ENCODE measurements around the gene TMED10. TPM values are rescaled to one million over a fixed set of nuclear protein-coding genes. Genes with fewer than 3 reads are reported as not detected.

TMED10 gene
- total RNA-seq, 2 donors from 2014 or later: 150 to 243 TPM

- no peaks in the 10 kb centered on the region for H3K27me3 ChIP-seq
- no peak overlapping the region for H3K4me3 ChIP-seq
- WGBS, 2 donors: 62 to 72% methylated on average over 3 to 4 of the region's 4 CpGs
- no peak overlapping the region for H3K27ac ChIP-seq
- TF ChIP-seq CTCF (IDR thresholded peaks at IDR 0.05): no peak
- TF ChIP-seq POLR2A (IDR thresholded peaks at IDR 0.05): no peak
- H3K36me3 ChIP-seq (replicated peaks in 1 of 2; ENCODE audit: insufficient read depth in 1 of 2, low read depth in 2 of 2): no peaks in the 10 kb centered on the region
- no peaks in the 10 kb centered on the region for H3K4me1 ChIP-seq
- intact Hi-C loops (cut with DNase I): no loop called here
- ATAC-seq: no peak
- peak in 1 of 4 donors; percentile 10 for DNase-seq
- H3K9me3 ChIP-seq: no peaks in the 10 kb centered on the region
Measured at GRCh38 chr14:75213172-75213571, 36.8 kb upstream of the TMED10 start.

- no peaks in the 10 kb centered on the region for H3K9me3 ChIP-seq
- H3K27me3 ChIP-seq: no peaks in the 10 kb centered on the region
- DNase-seq (no peak), ATAC-seq (no peak)
- no peak for TF ChIP-seq CTCF (IDR thresholded peaks at IDR 0.05)
- TF ChIP-seq POLR2A (IDR thresholded peaks at IDR 0.05): no peak
- H3K27ac ChIP-seq: no peak overlapping the region
- peaks cover 7% of the 10 kb centered on the region for H3K4me1 ChIP-seq
- H3K36me3 ChIP-seq (replicated peaks in 1 of 2; ENCODE audit: insufficient read depth in 1 of 2, low read depth in 2 of 2): no peaks in the 10 kb centered on the region
- intact Hi-C loops (cut with DNase I): no loop called here
- WGBS, 2 donors: 85 to 89% methylated on average over 6 of the region's 6 CpGs
- no peak overlapping the region for H3K4me3 ChIP-seq
Measured at GRCh38 chr14:75208843-75209242, 32.4 kb upstream of the TMED10 start.

- Histone ChIP-seq H3K27me3 (no peaks in the 10 kb centered on the region), H3K9me3 (no peaks in the 10 kb centered on the region), H3K36me3 (replicated peaks in 1 of 2; ENCODE audit: insufficient read depth in 1 of 2, low read depth in 2 of 2) (no peaks in the 10 kb centered on the region), H3K4me1 (peaks cover 9% of the 10 kb centered on the region), H3K27ac (peak overlapping the region in 3 of 4 donors; percentile 8 to 10 (median 8)), H3K4me3 (no peak overlapping the region)
- DNase-seq (no peak), ATAC-seq (no peak)
- intact Hi-C loops (cut with DNase I): no loop called here
- WGBS, 2 donors: 61 to 67% methylated on average over 3 of the region's 3 CpGs
- TF ChIP-seq CTCF (IDR thresholded peaks at IDR 0.05) (no peak), POLR2A (IDR thresholded peaks at IDR 0.05) (no peak)
Measured at GRCh38 chr14:75206190-75206589, 29.8 kb upstream of the TMED10 start.

GRCh38 chr14:75205591-75205990, 29.2 kb upstream of the TMED10 start:
- Histone ChIP-seq H3K9me3 (no peaks in the 10 kb centered on the region), H3K27me3 (no peaks in the 10 kb centered on the region), H3K4me3 (no peak overlapping the region), H3K27ac (no peak overlapping the region), H3K36me3 (replicated peaks in 1 of 2; ENCODE audit: insufficient read depth in 1 of 2, low read depth in 2 of 2) (no peaks in the 10 kb centered on the region), H3K4me1 (peaks cover 15% of the 10 kb centered on the region)
- TF ChIP-seq CTCF (IDR thresholded peaks at IDR 0.05) (no peak), POLR2A (IDR thresholded peaks at IDR 0.05) (no peak)
- 83 to 97% methylated on average over 3 of the region's 3 CpGs for WGBS, 2 donors
- DNase-seq (no peak), ATAC-seq (no peak)
- intact Hi-C loops (cut with DNase I): no loop called here

GRCh38 chr14:75204116-75204515, 27.7 kb upstream of the TMED10 start:
- Histone ChIP-seq H3K9me3 (no peaks in the 10 kb centered on the region), H3K27me3 (no peaks in the 10 kb centered on the region), H3K4me3 (no peak overlapping the region), H3K36me3 (replicated peaks in 1 of 2; ENCODE audit: insufficient read depth in 1 of 2, low read depth in 2 of 2) (no peaks in the 10 kb centered on the region), H3K4me1 (peaks cover 30% of the 10 kb centered on the region), H3K27ac (no peak overlapping the region)
- WGBS, 2 donors: 74 to 94% methylated on average over 3 of the region's 3 CpGs
- ATAC-seq: no peak
- DNase-seq: no peak
- intact Hi-C loops (cut with DNase I): no loop called here
- no peak for TF ChIP-seq POLR2A (IDR thresholded peaks at IDR 0.05)
